ELF-1 (cell line): ENCODE measurements around the gene PIERCE2.
A peak's percentile ranks its signal among the peaks of the same experiment; 100 is the strongest.
"Not testable (repeated sequence)": the region's sequence is repeated elsewhere in the genome, so short reads cannot be mapped to it uniquely, and the experiment has no call there.

Experiments
- DNase-seq: peaks from one replicate; pipeline ENCODE4 v3.0.0-alpha.2; 2016; ENCODE audit warnings: low read depth, low spot score

The PIERCE2 gene

GRCh38 chr15:55434989-55435825 is 26.9 kb downstream of the PIERCE2 start:
- DNase-seq: peak; percentile 32

GRCh38 chr15:55443141-55443540 is 34.8 kb downstream of the PIERCE2 start:
- DNase-seq: not testable (repeated sequence)

- DNase-seq: not testable (repeated sequence)
Observed at GRCh38 chr15:55445936-55446335, 37.6 kb downstream of the PIERCE2 start.

GRCh38 chr15:55446379-55447029 is 38.2 kb downstream of the PIERCE2 start:
- not testable (repeated sequence) for DNase-seq

- DNase-seq: not testable (repeated sequence)
Observed at GRCh38 chr15:55447030-55447394, 38.7 kb downstream of the PIERCE2 start.

GRCh38 chr15:55457401-55458022 is 49.2 kb downstream of the PIERCE2 start:
- DNase-seq: no peak

- no peak for DNase-seq
Observed at GRCh38 chr15:55461447-55461846, 53.2 kb downstream of the PIERCE2 start.

GRCh38 chr15:55468321-55468720 is 60.0 kb downstream of the PIERCE2 start:
- DNase-seq: no peak
